Measurements from ENCODE around the gene PSMA3. TPM values are rescaled to one million over a fixed set of nuclear protein-coding genes. Genes with fewer than 3 reads are reported as not detected.
"Not testable (repeated sequence)": the region's sequence is repeated elsewhere in the genome, so short reads cannot be mapped to it uniquely, and the experiment has no call there.

The PSMA3 gene
- total RNA-seq, 1 donor from 2014 or later, result 133 TPM

GRCh38 chr14:58258156-58258555, 13.5 kb downstream of the PSMA3 start:
- Mint-ChIP-seq H3K27me3 (ENCODE audit: low read depth) (no peaks in the 10 kb centered on the region), H3K4me1 (no peaks in the 10 kb centered on the region)

GRCh38 chr14:58262005-58262404, 17.4 kb downstream of the PSMA3 start:
- H3K4me3 Mint-ChIP-seq; H3K4me1 Mint-ChIP-seq; DNase-seq (ENCODE audit: low spot score in 2 of 2, unreplicated experiment in 2 of 2); H3K9me3 Mint-ChIP-seq; H3K27me3 Mint-ChIP-seq (ENCODE audit: low read depth); H3K27ac Mint-ChIP-seq: not testable (repeated sequence)
- peaks cover 32% of the 10 kb centered on the region for H3K36me3 Mint-ChIP-seq

More at GRCh38 chr14:58258156-58258555, 13.5 kb downstream of the PSMA3 start:
- no peak for DNase-seq (ENCODE audit: low spot score in 2 of 2, unreplicated experiment in 2 of 2)
- Mint-ChIP-seq H3K4me3 (no peak overlapping the region), H3K9me3 (no peaks in the 10 kb centered on the region), H3K27ac (no peak overlapping the region), H3K36me3 (peaks cover 17% of the 10 kb centered on the region)
- TF ChIP-seq CTCF (IDR thresholded peaks at IDR 0.05; ENCODE audit: unreplicated experiment), result no peak

GRCh38 chr14:58265401-58265800, 20.8 kb downstream of the PSMA3 start:
- DNase-seq (ENCODE audit: low spot score in 2 of 2, unreplicated experiment in 2 of 2), result no peak
- no peaks in the 10 kb centered on the region for H3K9me3 Mint-ChIP-seq
- no peak overlapping the region for H3K27ac Mint-ChIP-seq
- H3K4me3 Mint-ChIP-seq, result no peak overlapping the region
- H3K27me3 Mint-ChIP-seq (ENCODE audit: low read depth), result no peaks in the 10 kb centered on the region
- TF ChIP-seq CTCF (IDR thresholded peaks at IDR 0.05; ENCODE audit: unreplicated experiment), result no peak
- peaks cover 34% of the 10 kb centered on the region for H3K36me3 Mint-ChIP-seq
- H3K4me1 Mint-ChIP-seq, result no peaks in the 10 kb centered on the region

GRCh38 chr14:58270628-58271027, 26.0 kb downstream of the PSMA3 start:
- Mint-ChIP-seq H3K27me3 (ENCODE audit: low read depth) (no peaks in the 10 kb centered on the region), H3K27ac (no peak overlapping the region), H3K36me3 (peaks cover 41% of the 10 kb centered on the region), H3K4me1 (peaks cover 8% of the 10 kb centered on the region), H3K4me3 (no peak overlapping the region), H3K9me3 (no peaks in the 10 kb centered on the region)
- no peak for TF ChIP-seq CTCF (IDR thresholded peaks at IDR 0.05; ENCODE audit: unreplicated experiment)
- DNase-seq (ENCODE audit: low spot score in 2 of 2, unreplicated experiment in 2 of 2), result no peak

GRCh38 chr14:58272588-58273372, 28.1 kb downstream of the PSMA3 start:
- H3K36me3 Mint-ChIP-seq, result peaks cover 33% of the 10 kb centered on the region

More at GRCh38 chr14:58272588-58273372, 28.1 kb downstream of the PSMA3 start:
- H3K27ac Mint-ChIP-seq, result no peak overlapping the region
- peaks cover 11% of the 10 kb centered on the region for H3K4me1 Mint-ChIP-seq
- no peak for DNase-seq (ENCODE audit: low spot score in 2 of 2, unreplicated experiment in 2 of 2)
- no peak overlapping the region for H3K4me3 Mint-ChIP-seq
- H3K9me3 Mint-ChIP-seq, result no peaks in the 10 kb centered on the region
- TF ChIP-seq CTCF (IDR thresholded peaks at IDR 0.05; ENCODE audit: unreplicated experiment), result no peak
- no peaks in the 10 kb centered on the region for H3K27me3 Mint-ChIP-seq (ENCODE audit: low read depth)

All from mesothelial cell of epicardium (in vitro differentiated cells).